Natural killer cell (primary cell): ENCODE results near the gene ITGB1BP1. TPM values are rescaled to one million over a fixed set of nuclear protein-coding genes. Genes with fewer than 3 reads are reported as not detected.

Source experiments
- ATAC-seq, 3 donors: fragments of 150-1000 bp in 2 of 3; fragments of 200-7000 bp in 1 of 3; cut with Tn5 transposase; 1 replicate in 1 of 3; 2 replicates in 2 of 3; pipeline ENCODE4 v1.10.0; 2021; ENCODE audit warnings: mild to moderate bottlenecking in 2 of 3, moderate library complexity in 2 of 3
- DNase-seq, 2 donors: peaks; one replicate each; pipeline versions ENCODE4 v3.0.0 to v3.0.0-alpha.2; 2013 to 2021; ENCODE audit warnings: mixed read lengths in 1 of 2
- H3K27ac ChIP-seq: one replicate; pipeline ENCODE4 v1.5.1; 2013; ENCODE audit warnings: mild to moderate bottlenecking, low read length
- H3K27me3 ChIP-seq: one replicate; pipeline ENCODE4 v1.6.1; 2013; ENCODE audit warnings: low read length; ENCODE audit not compliant: control insufficient read depth, insufficient read depth
- H3K36me3 ChIP-seq: one replicate; pipeline ENCODE4 v1.6.1; 2013; ENCODE audit warnings: low read length; ENCODE audit not compliant: control insufficient read depth, insufficient read depth
- H3K4me1 ChIP-seq: one replicate; pipeline ENCODE4 v1.6.1; 2013; ENCODE audit warnings: low read length; ENCODE audit not compliant: control insufficient read depth, insufficient read depth
- H3K4me3 ChIP-seq: one replicate; pipeline ENCODE4 v1.5.1; 2013; ENCODE audit warnings: low read length
- H3K9me3 ChIP-seq: one replicate; pipeline ENCODE4 v1.6.1; 2013; ENCODE audit warnings: low read length; ENCODE audit not compliant: control insufficient read depth, insufficient read depth
- H3K27ac Mint-ChIP-seq, 2 donors: one replicate each; pipeline ENCODE4 v1.8.0; 2022; ENCODE audit warnings: mild to moderate bottlenecking in 2 of 2, mixed read lengths in 2 of 2, moderate library complexity in 1 of 2
- H3K27me3 Mint-ChIP-seq, 2 donors: one replicate each; pipeline ENCODE4 v1.8.0; 2022; ENCODE audit warnings: low read depth in 2 of 2, mixed read lengths in 2 of 2
- H3K36me3 Mint-ChIP-seq: one replicate; pipeline ENCODE4 v1.8.0; 2022; ENCODE audit warnings: mixed read lengths
- H3K4me1 Mint-ChIP-seq, 2 donors: one replicate each; pipeline ENCODE4 v1.8.0; 2022; ENCODE audit warnings: mixed read lengths in 2 of 2
- H3K4me3 Mint-ChIP-seq: one replicate; pipeline ENCODE4 v1.8.0; 2022; ENCODE audit warnings: mild to moderate bottlenecking, moderate library complexity, mixed read lengths
- H3K9me3 Mint-ChIP-seq, 2 donors: one replicate each; pipeline ENCODE4 v1.8.0; 2022; ENCODE audit warnings: mixed read lengths in 2 of 2
- CTCF ChIP-seq: fragments of 200-600 bp; IDR thresholded peaks from one replicate; pipeline ENCODE4 v1.8.0; 2022; ENCODE audit warnings: antibody characterized with exemption
- WGBS: methylation state at CpG from one replicate; pipeline ENCODE4 v1.1.7; 2013; ENCODE audit warnings: missing lambda C conversion rate; ENCODE audit not compliant: insufficient coverage; 5-methylcytosine and 5-hydroxymethylcytosine counted together
- intact Hi-C: fragments of 100-400 bp; cut with micrococcal nuclease; formaldehyde crosslinking; loops from one replicate; pipeline ENCODE4 v1.14.2; 2022
- total RNA-seq, 4 donors: library from RNA; stranded (reverse); fragments of 120-200 nt in 1 of 4; gene quantifications; one replicate each; pipeline versions ENCODE4 v1.2.3 to v1.2.4, GENCODE V29; 2013 to 2022

The ITGB1BP1 gene
- total RNA-seq, 3 donors from 2014 or later (not counting 1 experiment from before 2014, with no cell fraction given): 66.9 to 114 (median 91.7) TPM

- no peaks in the 10 kb centered on the region for H3K9me3 ChIP-seq
- Mint-ChIP-seq H3K4me1 (peaks cover 53 to 56% of the 10 kb centered on the region in 2 donors), H3K9me3 (no peaks in the 10 kb centered on the region), H3K4me3 (peak overlapping the region; percentile 70), H3K36me3 (no peaks in the 10 kb centered on the region), H3K27me3 (no peaks in the 10 kb centered on the region), H3K27ac (peak overlapping the region; percentile 50 to 78)
- WGBS: 88% methylated on average over 9 of the region's 9 CpGs
- peaks cover 17% of the 10 kb centered on the region for H3K36me3 ChIP-seq
- DNase-seq: no peak
- H3K4me1 ChIP-seq: peaks cover 18% of the 10 kb centered on the region
- no peak overlapping the region for H3K4me3 ChIP-seq
- no peaks in the 10 kb centered on the region for H3K27me3 ChIP-seq
- no peak overlapping the region for H3K27ac ChIP-seq
- no peak for ATAC-seq
- intact Hi-C loops: no loop called here
- TF ChIP-seq CTCF: no peak
Observed at GRCh38 chr2:9416267-9416961, 6.9 kb downstream of the ITGB1BP1 start.

GRCh38 chr2:9415516-9416169, 7.7 kb downstream of the ITGB1BP1 start:
- peaks cover 50 to 53% of the 10 kb centered on the region in 2 donors for H3K4me1 Mint-ChIP-seq
- H3K27ac Mint-ChIP-seq: peak overlapping the region in 1 of 2 donors; percentile 78
- 98% methylated on average over 16 of the region's 16 CpGs for WGBS

GRCh38 chr2:9412781-9413180, 10.5 kb downstream of the ITGB1BP1 start:
- Mint-ChIP-seq H3K4me1 (peaks cover 36% of the 10 kb centered on the region in 2 donors), H3K27me3 (no peaks in the 10 kb centered on the region), H3K4me3 (no peak overlapping the region), H3K27ac (peak overlapping the region in 1 of 2 donors; percentile 15), H3K36me3 (no peaks in the 10 kb centered on the region), H3K9me3 (no peaks in the 10 kb centered on the region)
- DNase-seq (no peak), ATAC-seq (no peak)
- TF ChIP-seq CTCF: no peak
- intact Hi-C loops: no loop called here
- Histone ChIP-seq H3K9me3 (no peaks in the 10 kb centered on the region), H3K4me1 (peaks cover 16% of the 10 kb centered on the region), H3K27ac (no peak overlapping the region), H3K36me3 (peaks cover 36% of the 10 kb centered on the region), H3K4me3 (no peak overlapping the region), H3K27me3 (no peaks in the 10 kb centered on the region)
- 96% methylated on average over 5 of the region's 7 CpGs for WGBS

More at GRCh38 chr2:9415516-9416169, 7.7 kb downstream of the ITGB1BP1 start:
- H3K27me3 ChIP-seq: no peaks in the 10 kb centered on the region
- peaks cover 16% of the 10 kb centered on the region for H3K4me1 ChIP-seq
- H3K27ac ChIP-seq: no peak overlapping the region
- Mint-ChIP-seq H3K4me3 (no peak overlapping the region), H3K36me3 (no peaks in the 10 kb centered on the region), H3K27me3 (no peaks in the 10 kb centered on the region), H3K9me3 (no peaks in the 10 kb centered on the region)
- H3K36me3 ChIP-seq: peaks cover 23% of the 10 kb centered on the region
- H3K9me3 ChIP-seq: no peaks in the 10 kb centered on the region
- DNase-seq (no peak), ATAC-seq (no peak)
- intact Hi-C loops: no loop called here
- H3K4me3 ChIP-seq: no peak overlapping the region
- TF ChIP-seq CTCF: no peak
